AG04450 (cell line): ENCODE data around the gene ANKRD42. TPM values are rescaled to one million over a fixed set of nuclear protein-coding genes. Genes with fewer than 3 reads are reported as not detected.

Experiments used
- CTCF ChIA-PET: fragments of 300-600, 350-600 bp; formaldehyde crosslinking; extraction: SDS; loops from one replicate; lab custom pipeline; 2022; ENCODE audit warnings: antibody characterized with exemption, inconsistent platforms; lab: Charles Lee
- POLR2A ChIA-PET: fragments of 350-600 bp; formaldehyde crosslinking; extraction: SDS; loops from one replicate; lab custom pipeline; 2021; ENCODE audit warnings: antibody characterized with exemption, inconsistent platforms; lab: Yijun Ruan, JAX
- DNase-seq: peaks from one replicate; pipeline ENCODE4 v3.0.0-alpha.2; 2011; ENCODE audit warnings: low read depth, low spot score
- H3K27ac ChIP-seq: one replicate; pipeline ENCODE4 v1.5.1; 2012; ENCODE audit warnings: low read depth, low read length, control low read depth
- H3K27me3 ChIP-seq: one replicate; pipeline ENCODE4 v1.6.0; 2012; ENCODE audit warnings: low read length; ENCODE audit not compliant: control insufficient read depth, insufficient read depth
- H3K4me3 ChIP-seq: 2 replicates; pipeline ENCODE4 v1.5.1; 2011; ENCODE audit warnings: mild to moderate bottlenecking, low read depth, low read length, control low read depth
- H3K9me3 ChIP-seq: 2 replicates; pipeline ENCODE4 v1.5.1; 2012; ENCODE audit warnings: low read length; ENCODE audit not compliant: control insufficient read depth, insufficient read depth
- CTCF ChIP-seq: IDR thresholded peaks from 2 replicates; pipeline ENCODE4 v1.5.1; 2011; ENCODE audit warnings: low read depth, low read length, control low read depth, inconsistent platforms
- polyA plus RNA-seq: library from polyadenylated mRNA; depleted of rRNA; stranded (reverse); fragments of >200 nt; gene quantifications from 2 replicates; pipeline ENCODE4 v1.2.3, GENCODE V29; 2011

ANKRD42 gene
- polyA plus RNA-seq, 1 experiment, result 8.6 TPM

DNA sequence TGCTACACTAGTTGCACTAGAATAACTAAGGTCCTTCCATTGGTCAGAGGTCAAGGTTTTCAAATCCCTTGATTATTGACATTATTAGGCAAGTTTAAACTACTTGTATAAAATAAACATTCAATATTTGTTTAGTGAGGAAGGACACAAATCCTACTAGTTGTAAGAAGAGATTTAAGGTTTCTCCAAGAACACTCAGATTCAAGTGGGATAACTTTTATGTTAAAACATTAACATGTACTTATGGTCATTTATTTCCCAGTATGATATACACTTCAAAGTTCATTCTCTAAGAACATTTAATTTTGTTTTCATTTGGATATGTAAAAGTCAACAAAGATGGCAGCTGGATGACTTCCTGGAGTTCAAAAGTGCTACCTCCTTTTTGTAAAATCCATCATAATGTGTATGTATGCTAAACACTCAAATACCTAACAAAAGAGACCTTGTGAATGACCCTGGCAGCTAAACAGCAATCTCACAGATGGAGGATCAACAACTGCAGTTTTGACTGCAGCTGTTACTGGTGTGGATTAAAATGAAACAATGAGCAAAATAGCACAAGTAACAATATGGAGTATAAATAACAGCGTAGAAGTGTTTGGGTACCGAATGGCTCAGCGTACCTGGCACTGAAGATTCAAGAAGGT, 91.1 kb downstream of the ANKRD42 start:
- H3K9me3 ChIP-seq, result no peaks in the 10 kb centered on the region; the same call in 1 of the 2 replicates
- no peak for TF ChIP-seq CTCF
- H3K4me3 ChIP-seq, result peak overlapping the region; percentile 96
- DNase-seq, result no peak
- POLR2A ChIA-PET, result no interaction called here
- no peaks in the 10 kb centered on the region for H3K27me3 ChIP-seq
- H3K27ac ChIP-seq, result no peak overlapping the region
- CTCF ChIA-PET, result interaction anchor here (1.0 to 1.3 kb wide), 3 partner anchors 8 to 539 kb away, joined by 3 to 5 read pairs (median 5); no protein-coding TSS in a partner anchor

GRCh38 chr11:83285151-83285770, 91.7 kb downstream of the ANKRD42 start:
- ChIA-PET CTCF (interaction anchor here (0.9 to 1.0 kb wide), 2 partner anchors 530 to 542 kb away, joined by 3 to 4 read pairs; no protein-coding TSS in a partner anchor), POLR2A (interaction anchor here (0.8 to 1.0 kb wide), 4 partner anchors 49 to 385 kb away, joined by 3 to 4 read pairs (median 4); partner anchors contain the start of genes DDIAS and PRCP)
- TF ChIP-seq CTCF, result no peak
- H3K27me3 ChIP-seq, result no peaks in the 10 kb centered on the region
- peak overlapping the region; percentile 97 for H3K27ac ChIP-seq
- no peaks in the 10 kb centered on the region; the same call in 1 of the 2 replicates for H3K9me3 ChIP-seq
- no peak for DNase-seq
- H3K4me3 ChIP-seq, result peak overlapping the region; percentile 96

GRCh38 chr11:83285771-83286528, 92.4 kb downstream of the ANKRD42 start, which contains the start of gene CCDC90B:
Gene CCDC90B, minus strand, starts transcription at chr11:83286367. Its CDS starts 395 bp downstream, at chr11:83285972.
- DNase-seq, result peak; percentile 96
- Histone ChIP-seq H3K27me3 (no peaks in the 10 kb centered on the region), H3K27ac (peak within 1 kb of the TSS; percentile 97), H3K9me3 (no peaks in the 10 kb centered on the region; the same call in 1 of the 2 replicates), H3K4me3 (peak within 1 kb of the TSS; percentile 96)
- ChIA-PET POLR2A (interaction anchor here (0.8 to 1.0 kb wide), 5 partner anchors 50 to 386 kb away, joined by 3 to 4 read pairs (median 4); partner anchors contain the start of genes DDIAS, PCF11 and PRCP), CTCF (interaction anchor here (0.9 to 1.0 kb wide), 2 partner anchors 530 to 542 kb away, joined by 3 to 4 read pairs; no protein-coding TSS in a partner anchor)
- TF ChIP-seq CTCF, result no peak; the same call in 1 of the 2 replicates

DNA sequence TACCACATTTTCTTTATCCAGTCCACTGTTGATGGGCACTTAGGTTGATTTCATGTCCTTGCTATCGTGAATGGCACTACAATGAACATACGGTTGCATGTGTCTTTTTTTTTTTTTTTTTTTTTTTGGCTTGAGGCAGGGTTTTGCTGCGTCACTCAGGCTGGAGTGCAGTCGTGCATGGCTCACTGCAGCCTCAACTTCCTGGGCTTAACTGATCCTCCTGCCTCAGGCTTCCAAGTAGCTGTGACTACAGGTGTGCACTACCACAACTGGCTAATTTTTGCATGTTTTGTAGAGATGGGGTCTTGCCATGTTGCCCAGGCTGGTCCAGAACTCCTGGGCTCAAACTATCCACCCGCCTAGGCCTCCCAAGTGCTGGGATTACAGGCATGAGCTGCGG, 94.1 kb downstream of the ANKRD42 start:
- no peak overlapping the region for H3K4me3 ChIP-seq
- no peak for DNase-seq
- H3K27me3 ChIP-seq, result no peaks in the 10 kb centered on the region
- no peaks in the 10 kb centered on the region; the same call in 1 of the 2 replicates for H3K9me3 ChIP-seq
- TF ChIP-seq CTCF, result no peak
- ChIA-PET CTCF (interaction anchor here (1.0 to 1.8 kb wide), 2 partner anchors 531 to 532 kb away, joined by 3 to 6 read pairs; no protein-coding TSS in a partner anchor), POLR2A (no interaction called here)
- H3K27ac ChIP-seq, result no peak overlapping the region
